IPS-15b (cell line): ENCODE measurements around the gene CELF5.

ENCODE experiments used
- H3K27me3 ChIP-seq: one replicate; pipeline ENCODE4 v1.6.1; 2013; ENCODE audit warnings: low read length; ENCODE audit not compliant: control insufficient read depth, insufficient read depth
- H3K36me3 ChIP-seq: one replicate; pipeline ENCODE4 v1.6.1; 2013; ENCODE audit warnings: low read length; ENCODE audit not compliant: control insufficient read depth, insufficient read depth
- H3K4me1 ChIP-seq: one replicate; pipeline ENCODE4 v1.6.1; 2013; ENCODE audit warnings: mild to moderate bottlenecking, low read length; ENCODE audit not compliant: control insufficient read depth, insufficient read depth
- H3K4me3 ChIP-seq: one replicate; pipeline ENCODE4 v1.5.1; 2013; ENCODE audit warnings: low read depth, low read length
- H3K9ac ChIP-seq: one replicate; pipeline ENCODE4 v1.6.1; 2013; ENCODE audit warnings: low read depth, mild to moderate bottlenecking, low read length
- H3K9me3 ChIP-seq: one replicate; pipeline ENCODE4 v1.6.1; 2013; ENCODE audit warnings: mild to moderate bottlenecking, low read length; ENCODE audit not compliant: control insufficient read depth, insufficient read depth

Gene CELF5

DNA sequence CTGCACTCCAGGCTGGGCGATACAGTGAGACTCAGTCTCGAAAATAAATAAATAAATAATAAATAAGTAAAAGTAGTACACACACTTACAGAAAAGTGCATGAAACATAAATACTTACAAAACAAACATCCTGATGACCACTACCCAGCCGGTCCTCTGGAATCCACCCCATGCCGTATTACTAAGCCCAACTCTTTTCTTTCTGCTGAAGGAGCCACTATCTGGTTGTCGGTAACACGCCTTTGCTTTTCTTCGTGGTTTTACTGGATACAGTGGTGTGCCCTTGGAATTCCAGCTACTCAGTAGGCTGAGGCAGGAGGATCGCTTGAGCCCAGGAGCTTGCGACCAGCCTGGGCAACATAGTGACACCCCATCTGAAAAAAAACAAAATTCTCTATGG, 39.4 kb downstream of the CELF5 start:
- no peak overlapping the region for H3K4me3 ChIP-seq
- no peaks in the 10 kb centered on the region for H3K27me3 ChIP-seq
- H3K4me1 ChIP-seq: peaks cover 3% of the 10 kb centered on the region
- H3K36me3 ChIP-seq: no peaks in the 10 kb centered on the region
- no peak overlapping the region for H3K9ac ChIP-seq
- no peaks in the 10 kb centered on the region for H3K9me3 ChIP-seq

DNA sequence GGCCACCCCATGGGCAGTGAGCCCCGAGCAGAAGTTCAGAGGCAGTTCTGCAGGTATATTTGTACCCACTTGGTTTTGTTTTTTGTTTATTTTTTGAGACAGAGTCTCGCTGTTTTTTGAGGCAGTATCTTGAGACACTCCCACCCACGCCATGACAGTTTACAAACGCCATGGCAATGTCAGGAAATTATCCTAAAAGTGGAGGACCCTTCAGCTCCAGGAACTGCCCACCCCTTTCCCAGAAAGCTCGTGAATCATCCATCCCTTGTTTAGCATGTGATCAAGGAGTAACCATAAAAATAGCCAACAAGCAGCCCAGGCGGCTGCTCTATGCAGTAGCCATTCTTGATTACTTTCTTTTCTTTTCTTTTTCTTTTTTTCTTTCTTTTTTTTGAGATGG, 41.0 kb downstream of the CELF5 start:
- Histone ChIP-seq H3K4me3 (no peak overlapping the region), H3K36me3 (no peaks in the 10 kb centered on the region), H3K9ac (no peak overlapping the region), H3K9me3 (no peaks in the 10 kb centered on the region), H3K4me1 (peaks cover 3% of the 10 kb centered on the region), H3K27me3 (peaks cover 11% of the 10 kb centered on the region)

DNA sequence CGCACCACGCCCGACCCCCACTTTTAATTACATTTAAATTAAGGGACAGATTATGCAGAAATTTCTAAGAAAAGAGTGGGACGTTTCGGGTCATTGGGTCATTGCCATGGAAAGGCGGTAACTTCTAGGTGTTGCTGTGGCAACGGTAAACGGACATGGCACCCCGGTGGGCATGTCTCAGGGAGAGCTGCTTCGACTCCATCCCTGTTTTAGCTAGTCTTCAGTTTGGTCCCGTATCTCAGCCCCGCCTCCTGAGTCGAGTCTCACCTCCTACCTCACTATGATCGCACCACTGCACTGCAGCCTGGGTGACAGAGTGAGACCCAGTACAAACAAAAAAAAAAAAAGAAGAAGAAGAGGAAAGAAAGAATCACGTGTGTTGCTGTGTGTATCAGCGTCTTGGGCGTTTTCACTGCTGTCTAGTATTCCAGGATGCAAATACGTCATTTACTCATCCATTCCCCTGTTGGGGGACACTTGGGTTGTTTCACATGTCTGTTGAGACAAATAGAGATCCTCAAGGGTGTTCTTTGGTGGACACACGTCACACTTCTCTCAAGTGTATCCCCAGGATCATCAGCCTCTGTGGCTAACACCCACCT, 41.7 kb downstream of the CELF5 start:
- Histone ChIP-seq H3K36me3 (no peaks in the 10 kb centered on the region), H3K4me3 (no peak overlapping the region), H3K27me3 (peaks cover 11% of the 10 kb centered on the region), H3K9me3 (no peaks in the 10 kb centered on the region), H3K9ac (no peak overlapping the region), H3K4me1 (peaks cover 3% of the 10 kb centered on the region)

DNA sequence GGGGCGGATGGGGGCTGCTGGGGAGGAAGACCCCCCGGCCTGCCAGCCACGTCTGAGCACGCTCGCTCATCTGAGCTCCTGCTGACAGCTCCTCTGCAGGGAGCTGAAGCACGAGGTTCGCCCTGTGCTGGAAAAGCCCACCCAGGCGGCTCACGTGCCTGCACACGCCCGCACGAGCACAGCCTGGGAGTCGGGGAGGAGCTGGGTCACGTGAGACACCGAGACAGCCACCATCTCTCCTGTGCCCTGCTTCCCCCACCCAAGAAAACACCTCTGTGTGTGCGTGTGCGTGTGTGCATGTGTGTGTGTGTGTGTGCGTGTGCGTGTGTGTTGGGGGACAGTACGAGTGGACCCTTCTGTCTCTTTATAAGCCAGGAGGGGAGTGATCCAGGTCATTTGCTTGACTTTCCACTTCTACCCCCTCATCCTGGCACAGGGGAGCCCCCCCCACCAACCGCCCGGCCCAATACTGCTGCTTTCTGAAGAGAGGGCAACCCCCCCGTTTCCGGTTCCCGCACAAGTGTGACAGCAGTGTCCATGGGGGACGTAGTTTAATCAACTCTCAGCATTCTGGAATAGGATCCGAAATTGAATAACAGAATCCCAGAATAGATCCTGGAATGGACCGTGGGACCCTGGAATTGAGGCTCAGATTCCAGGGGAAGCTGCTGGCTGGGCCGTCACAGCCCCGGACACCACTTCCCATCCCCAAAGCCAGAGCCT, 42.5 kb downstream of the CELF5 start:
- Histone ChIP-seq H3K4me3 (no peak overlapping the region), H3K9ac (no peak overlapping the region), H3K36me3 (no peaks in the 10 kb centered on the region), H3K9me3 (no peaks in the 10 kb centered on the region), H3K4me1 (peaks cover 3% of the 10 kb centered on the region), H3K27me3 (peaks cover 15% of the 10 kb centered on the region)

DNA sequence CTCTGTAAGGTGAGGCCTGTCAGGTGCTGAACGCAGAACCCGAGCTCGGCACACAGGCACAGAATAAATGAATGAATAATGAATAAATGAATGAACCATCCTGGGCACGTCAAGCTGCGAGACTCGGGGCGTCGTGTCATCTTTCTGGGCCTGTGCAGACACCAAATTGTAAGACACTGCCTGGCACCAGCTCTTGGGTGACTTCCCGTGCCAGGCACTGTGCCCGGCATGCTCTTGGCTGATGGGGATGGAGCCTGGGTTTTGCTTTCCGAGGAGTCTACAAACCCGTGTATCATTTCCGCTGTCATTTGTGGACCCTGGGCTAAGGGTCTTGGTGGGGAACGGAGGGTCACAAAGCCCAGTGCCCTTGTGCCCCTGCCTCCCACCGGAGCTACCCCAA, 43.9 kb downstream of the CELF5 start:
- Histone ChIP-seq H3K27me3 (peaks cover 15% of the 10 kb centered on the region), H3K4me1 (peaks cover 3% of the 10 kb centered on the region), H3K4me3 (no peak overlapping the region), H3K9ac (no peak overlapping the region), H3K36me3 (no peaks in the 10 kb centered on the region), H3K9me3 (no peaks in the 10 kb centered on the region)

DNA sequence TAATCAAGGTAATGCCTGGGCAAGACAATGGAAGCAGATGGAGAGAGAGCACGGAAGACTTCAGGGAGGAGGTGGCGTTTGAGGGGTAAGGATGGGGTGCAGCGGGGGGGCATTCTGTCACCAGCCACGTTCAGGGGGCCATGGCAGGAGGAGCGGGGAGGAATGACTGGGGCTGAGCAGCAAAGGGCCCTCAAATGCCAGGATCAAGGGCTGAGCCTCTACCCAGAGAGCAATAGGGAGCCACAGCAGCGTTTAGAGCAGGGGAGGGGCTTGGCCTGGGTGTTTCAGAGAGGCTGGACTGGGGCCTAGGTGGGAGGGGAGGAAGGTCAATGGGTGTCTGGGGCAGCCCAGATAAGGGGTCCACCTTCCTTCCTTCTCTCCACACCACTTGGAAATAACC, 44.3 kb downstream of the CELF5 start:
- Histone ChIP-seq H3K36me3 (no peaks in the 10 kb centered on the region), H3K4me3 (no peak overlapping the region), H3K9ac (no peak overlapping the region), H3K9me3 (no peaks in the 10 kb centered on the region), H3K4me1 (peaks cover 3% of the 10 kb centered on the region), H3K27me3 (peaks cover 15% of the 10 kb centered on the region)

DNA sequence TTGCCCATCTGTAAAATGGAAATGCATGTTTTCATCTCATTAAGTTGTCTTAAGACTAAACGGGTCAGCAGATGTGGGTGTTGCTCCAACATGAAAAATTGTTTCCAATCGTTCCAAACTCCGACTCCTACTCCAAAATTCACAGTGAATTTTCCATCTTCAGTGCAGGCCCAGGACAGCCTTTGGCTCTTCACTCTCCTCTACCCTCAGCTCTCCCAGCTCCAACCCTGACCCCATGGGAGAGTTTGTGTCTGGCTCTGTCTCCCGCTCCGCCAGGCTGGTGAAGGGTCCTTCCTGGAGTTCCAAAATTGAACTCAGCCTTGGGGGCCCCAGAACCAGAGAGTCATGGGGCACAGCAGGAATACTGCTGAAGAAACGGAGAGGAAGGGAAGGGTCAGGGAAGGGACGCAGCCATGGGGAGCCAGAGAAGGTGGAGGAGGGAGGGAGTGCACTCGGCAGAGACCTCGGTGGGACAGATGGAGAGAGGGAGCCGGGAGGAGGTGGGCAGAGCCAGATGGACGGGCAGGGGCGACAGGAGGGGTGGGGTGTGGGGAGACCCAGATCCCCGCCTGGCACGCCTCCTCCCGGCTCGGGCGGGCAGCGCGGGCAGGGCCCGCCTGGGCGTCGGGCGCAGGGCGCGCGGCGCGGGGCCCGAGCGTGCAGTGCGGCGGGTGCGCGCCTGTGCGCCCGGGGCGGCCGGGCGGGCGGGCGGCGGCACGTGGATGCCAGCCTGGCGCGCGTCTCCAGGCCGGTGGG, 45.6 kb downstream of the CELF5 start:
- no peaks in the 10 kb centered on the region for H3K36me3 ChIP-seq
- H3K4me1 ChIP-seq: peaks cover 6% of the 10 kb centered on the region
- peaks cover 18% of the 10 kb centered on the region for H3K27me3 ChIP-seq
- H3K9me3 ChIP-seq: no peaks in the 10 kb centered on the region
- no peak overlapping the region for H3K9ac ChIP-seq
- H3K4me3 ChIP-seq: peak overlapping the region; percentile 37

DNA sequence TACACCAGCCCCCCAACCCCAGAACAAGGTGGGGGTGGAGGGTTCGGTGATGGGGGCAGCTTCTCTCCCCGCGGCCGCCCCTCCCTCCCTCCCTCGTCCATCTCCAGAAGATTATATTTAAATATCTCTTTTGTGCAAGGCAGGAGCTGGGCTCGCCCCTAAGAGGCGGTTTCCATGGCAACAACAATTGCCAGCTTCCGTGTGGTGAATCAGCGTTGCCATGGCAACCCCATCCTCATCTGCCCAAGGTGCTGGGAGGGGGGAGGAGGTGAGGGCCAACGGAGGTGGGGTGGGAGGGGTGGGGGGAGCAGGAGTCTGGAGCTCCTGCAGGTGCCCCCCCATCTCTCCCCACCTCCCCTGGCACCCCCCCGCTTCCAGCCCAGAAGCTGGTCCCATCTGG, 46.4 kb downstream of the CELF5 start:
- H3K36me3 ChIP-seq: no peaks in the 10 kb centered on the region
- H3K4me1 ChIP-seq: peaks cover 7% of the 10 kb centered on the region
- H3K9ac ChIP-seq: no peak overlapping the region
- H3K9me3 ChIP-seq: no peaks in the 10 kb centered on the region
- no peak overlapping the region for H3K4me3 ChIP-seq
- H3K27me3 ChIP-seq: peaks cover 18% of the 10 kb centered on the region

DNA sequence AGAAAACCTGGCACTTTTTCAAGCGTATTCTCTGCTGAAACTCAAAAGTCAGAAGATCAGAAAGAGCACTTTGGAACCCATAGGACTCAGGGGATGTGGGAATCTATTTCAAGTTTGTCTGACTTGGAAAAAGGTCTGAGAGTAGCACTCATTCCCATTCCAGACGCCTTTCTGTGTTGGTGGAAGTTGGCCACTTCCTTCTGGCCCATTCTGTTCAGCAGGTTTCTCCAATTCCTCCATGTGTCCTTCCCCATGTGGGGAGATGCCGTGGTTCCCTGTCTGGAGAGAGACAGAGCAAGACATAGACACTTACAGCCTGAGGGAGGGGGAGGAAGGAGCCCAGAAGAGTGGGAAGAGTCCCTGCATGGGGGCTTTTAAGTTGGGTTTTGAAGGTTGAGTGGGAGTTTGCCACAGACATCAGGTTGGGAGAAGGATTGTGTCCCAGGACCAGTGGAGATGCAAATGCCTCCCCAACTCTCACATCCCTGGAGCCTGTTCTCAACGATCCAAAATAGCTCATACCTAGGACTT, 48.0 kb downstream of the CELF5 start:
- peaks cover 4% of the 10 kb centered on the region for H3K4me1 ChIP-seq
- no peak overlapping the region for H3K9ac ChIP-seq
- no peaks in the 10 kb centered on the region for H3K36me3 ChIP-seq
- peaks cover 18% of the 10 kb centered on the region for H3K27me3 ChIP-seq
- H3K4me3 ChIP-seq: no peak overlapping the region
- H3K9me3 ChIP-seq: no peaks in the 10 kb centered on the region

DNA sequence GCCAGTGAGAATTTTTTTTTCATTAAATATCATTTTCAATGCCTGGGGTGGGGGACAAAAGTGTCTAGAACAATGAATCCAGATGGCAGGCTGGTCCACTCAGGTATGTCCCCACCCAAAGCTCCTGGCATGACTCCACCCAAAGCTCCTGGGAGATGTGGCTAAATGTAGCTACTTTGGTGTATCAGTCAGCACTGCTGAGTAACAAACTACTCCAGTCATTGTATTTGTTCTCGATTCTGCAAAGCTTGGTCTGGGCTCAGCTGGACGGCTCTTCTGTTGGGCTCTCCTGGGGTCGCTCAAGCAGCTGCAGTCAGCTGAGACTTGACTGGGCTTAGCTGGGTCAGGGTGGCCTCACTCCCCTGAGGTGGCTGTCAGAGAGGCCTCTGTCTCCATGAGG, 48.5 kb downstream of the CELF5 start:
- H3K36me3 ChIP-seq: no peaks in the 10 kb centered on the region
- H3K4me3 ChIP-seq: no peak overlapping the region
- no peaks in the 10 kb centered on the region for H3K9me3 ChIP-seq
- no peak overlapping the region for H3K9ac ChIP-seq
- H3K27me3 ChIP-seq: peaks cover 18% of the 10 kb centered on the region
- H3K4me1 ChIP-seq: peaks cover 4% of the 10 kb centered on the region

DNA sequence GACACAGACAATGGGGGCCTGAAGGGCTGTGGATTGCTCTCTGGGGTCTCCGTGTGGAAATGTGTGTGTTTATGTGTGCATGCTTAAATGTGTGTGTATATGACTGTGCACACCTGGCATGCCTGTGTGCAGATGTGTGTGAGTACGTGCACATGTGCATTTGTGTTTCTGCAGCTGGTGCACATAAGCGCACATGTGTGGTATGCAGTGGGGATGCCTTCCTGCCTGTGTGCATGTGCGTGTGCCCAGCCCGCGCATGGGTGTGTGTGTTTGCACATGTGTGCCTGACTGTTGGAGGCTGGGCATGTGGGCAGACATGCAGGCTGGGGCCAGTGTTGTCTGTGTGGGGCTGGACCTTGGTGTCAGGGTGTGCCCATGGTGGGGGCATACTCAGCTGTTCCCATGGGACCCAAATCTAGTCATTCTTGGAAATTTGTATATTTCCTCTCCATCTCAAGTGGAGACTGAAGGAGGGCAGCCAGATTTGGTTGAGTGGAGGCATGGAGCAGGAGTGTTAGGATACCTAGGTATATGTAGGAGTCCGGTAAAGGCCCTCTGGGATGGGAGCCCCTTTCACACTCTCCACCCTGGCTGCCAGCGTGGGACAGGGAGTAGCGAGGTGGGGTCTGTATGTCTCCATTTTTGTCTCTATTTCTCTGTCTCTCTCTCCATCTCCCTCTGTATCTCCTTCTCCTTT, 49.9 kb downstream of the CELF5 start:
- peaks cover 15% of the 10 kb centered on the region for H3K27me3 ChIP-seq
- H3K36me3 ChIP-seq: no peaks in the 10 kb centered on the region
- H3K4me1 ChIP-seq: peaks cover 4% of the 10 kb centered on the region
- H3K9me3 ChIP-seq: no peaks in the 10 kb centered on the region
- no peak overlapping the region for H3K9ac ChIP-seq
- peak overlapping the region; percentile 84 for H3K4me3 ChIP-seq
